MM.1S (cell line): Measurements from ENCODE around the gene STEAP2.

Experiments
- DNase-seq: peaks from one replicate; pipeline ENCODE4 v3.0.0-alpha.2; 2015
- H2AFZ ChIP-seq: fragments of 300-600 bp; sonication (generic); 2 replicates; pipeline ENCODE4 v1.6.0; 2016; ENCODE audit warnings: antibody characterized with exemption, low read length
- H3F3A ChIP-seq: fragments of 300-600 bp; sonication (generic); 2 replicates; pipeline ENCODE4 v1.6.1; 2016; ENCODE audit warnings: mild to moderate bottlenecking, antibody characterized with exemption, low read length, moderate library complexity, mixed read lengths; ENCODE audit not compliant: insufficient read depth
- H3K27ac ChIP-seq: fragments of 300-600 bp; sonication (generic); 2 replicates; pipeline ENCODE4 v1.5.1; 2016; ENCODE audit warnings: mild to moderate bottlenecking, low read length
- H3K27me3 ChIP-seq: fragments of 300-600 bp; sonication (generic); replicated peaks from 2 replicates; pipeline ENCODE4 v1.6.0; 2016; ENCODE audit warnings: low read length; ENCODE audit not compliant: insufficient read depth
- H3K36me3 ChIP-seq: fragments of 300-600 bp; sonication (generic); replicated peaks from 2 replicates; pipeline ENCODE4 v1.6.1; 2016; ENCODE audit warnings: mild to moderate bottlenecking, low read length, mixed read lengths; ENCODE audit not compliant: insufficient read depth
- H3K4me1 ChIP-seq: fragments of 300-600 bp; sonication (generic); 2 replicates; pipeline ENCODE4 v1.6.1; 2016; ENCODE audit warnings: low read length, mixed read lengths
- H3K4me2 ChIP-seq: fragments of 300-600 bp; sonication (generic); 2 replicates; pipeline ENCODE4 v1.6.0; 2016; ENCODE audit warnings: low read depth, low read length
- H3K4me3 ChIP-seq: fragments of 300-600 bp; sonication (generic); 2 replicates; pipeline ENCODE4 v1.5.1; 2016; ENCODE audit warnings: low read length, mixed read lengths
- H3K79me2 ChIP-seq: fragments of 300-600 bp; sonication (generic); 2 replicates; pipeline ENCODE4 v1.6.1; 2016; ENCODE audit warnings: mixed run types, low read length, mixed read lengths
- H3K9ac ChIP-seq: fragments of 300-600 bp; sonication (generic); 2 replicates; pipeline ENCODE4 v1.6.1; 2016; ENCODE audit warnings: low read length, mixed read lengths
- H3K9me2 ChIP-seq: fragments of 300-600 bp; sonication (generic); replicated peaks from 2 replicates; pipeline ENCODE4 v1.6.1; 2016; ENCODE audit warnings: mild to moderate bottlenecking, low read length, mixed read lengths; ENCODE audit not compliant: insufficient read depth
- H3K9me3 ChIP-seq: fragments of 300-600 bp; sonication (generic); replicated peaks from 2 replicates; pipeline ENCODE4 v1.6.1; 2016; ENCODE audit warnings: mild to moderate bottlenecking, low read length, mixed read lengths; ENCODE audit not compliant: insufficient read depth
- H4K20me1 ChIP-seq: fragments of 300-600 bp; sonication (generic); 2 replicates; pipeline ENCODE4 v1.6.1; 2016; ENCODE audit warnings: mild to moderate bottlenecking, low read length, moderate library complexity, mixed read lengths; ENCODE audit not compliant: insufficient read depth
- EZH2 ChIP-seq: fragments of 300-600 bp; sonication (generic); optimal IDR thresholded peaks from 2 replicates; pipeline ENCODE3; 2017; ENCODE audit warnings: low read depth, mild to moderate bottlenecking, antibody characterized with exemption, low read length, mixed read lengths
- EZH2phosphoT487 ChIP-seq: fragments of 300-600 bp; sonication (generic); IDR thresholded peaks from 2 replicates; pipeline ENCODE4 v1.6.1; 2018; ENCODE audit warnings: antibody characterized with exemption, low read length
- TF ChIP-seq, protein P1 (sequence below): fragments of 300-600 bp; sonication (generic); IDR thresholded peaks from 2 replicates; pipeline ENCODE4 v1.5.1; 2016; ENCODE audit warnings: antibody characterized with exemption, low read length, mixed read lengths

The STEAP2 gene

DNA sequence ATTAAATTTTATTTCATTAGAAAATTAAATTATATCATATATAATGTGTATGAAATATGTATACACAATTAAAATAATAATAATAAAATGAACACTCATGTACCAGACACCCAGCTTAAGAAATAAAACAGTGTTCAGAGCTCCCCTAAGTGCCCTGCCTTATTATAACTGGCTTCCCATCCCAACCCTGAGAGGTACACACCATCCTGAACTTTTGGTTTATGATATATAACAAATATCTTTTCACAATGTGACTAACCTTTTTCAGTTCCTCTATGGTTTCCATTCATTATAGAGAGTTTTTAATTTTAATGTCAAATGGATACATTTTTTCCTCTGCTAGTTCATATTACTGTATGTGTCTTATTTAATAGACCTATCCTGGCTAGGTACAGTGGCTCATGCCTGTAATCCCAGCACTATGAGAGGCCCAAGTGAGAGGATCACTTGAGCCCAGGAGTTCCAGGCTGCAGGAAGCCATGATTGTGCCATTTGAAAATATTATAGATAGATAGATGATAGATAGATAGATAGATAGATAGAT, 24.0 kb upstream of the STEAP2 start:
- Histone ChIP-seq H3K27me3 (no peaks in the 10 kb centered on the region), H3K4me3 (no peak overlapping the region), H3K79me2 (no peaks in the 10 kb centered on the region), H4K20me1 (no peaks in the 10 kb centered on the region), H3K36me3 (no peaks in the 10 kb centered on the region), H3F3A (no peaks in the 10 kb centered on the region), H2AFZ (no peak overlapping the region), H3K4me2 (no peak overlapping the region), H3K9ac (no peak overlapping the region), H3K9me2 (no peaks in the 10 kb centered on the region), H3K27ac (no peak overlapping the region), H3K4me1 (no peaks in the 10 kb centered on the region), H3K9me3 (no peaks in the 10 kb centered on the region)
- TF ChIP-seq EZH2phosphoT487 (no peak), EZH2 (no peak)
- TF ChIP-seq, protein P1, sequence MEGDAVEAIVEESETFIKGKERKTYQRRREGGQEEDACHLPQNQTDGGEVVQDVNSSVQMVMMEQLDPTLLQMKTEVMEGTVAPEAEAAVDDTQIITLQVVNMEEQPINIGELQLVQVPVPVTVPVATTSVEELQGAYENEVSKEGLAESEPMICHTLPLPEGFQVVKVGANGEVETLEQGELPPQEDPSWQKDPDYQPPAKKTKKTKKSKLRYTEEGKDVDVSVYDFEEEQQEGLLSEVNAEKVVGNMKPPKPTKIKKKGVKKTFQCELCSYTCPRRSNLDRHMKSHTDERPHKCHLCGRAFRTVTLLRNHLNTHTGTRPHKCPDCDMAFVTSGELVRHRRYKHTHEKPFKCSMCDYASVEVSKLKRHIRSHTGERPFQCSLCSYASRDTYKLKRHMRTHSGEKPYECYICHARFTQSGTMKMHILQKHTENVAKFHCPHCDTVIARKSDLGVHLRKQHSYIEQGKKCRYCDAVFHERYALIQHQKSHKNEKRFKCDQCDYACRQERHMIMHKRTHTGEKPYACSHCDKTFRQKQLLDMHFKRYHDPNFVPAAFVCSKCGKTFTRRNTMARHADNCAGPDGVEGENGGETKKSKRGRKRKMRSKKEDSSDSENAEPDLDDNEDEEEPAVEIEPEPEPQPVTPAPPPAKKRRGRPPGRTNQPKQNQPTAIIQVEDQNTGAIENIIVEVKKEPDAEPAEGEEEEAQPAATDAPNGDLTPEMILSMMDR: no peak
- DNase-seq: no peak

DNA sequence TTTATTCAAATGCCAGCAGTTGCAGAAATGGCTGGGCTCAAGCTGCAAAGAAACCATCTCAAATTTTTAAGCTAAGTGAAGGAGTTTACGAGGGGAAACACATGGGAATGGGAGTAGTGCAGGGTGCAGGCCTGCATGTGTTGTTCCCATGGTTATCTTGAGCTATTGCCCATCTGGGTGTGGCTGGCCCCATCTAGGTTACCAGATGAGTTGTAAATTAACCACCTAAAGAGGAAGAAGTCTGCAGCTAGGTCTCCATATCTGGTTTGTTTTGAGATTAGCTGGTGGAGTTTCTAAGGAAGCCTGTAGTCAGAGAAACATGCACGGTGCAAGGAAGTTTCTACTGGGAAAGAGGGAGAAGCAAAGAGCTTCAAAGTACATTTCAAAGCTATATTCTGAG, 23.3 kb upstream of the STEAP2 start:
- Histone ChIP-seq H3K27me3 (no peaks in the 10 kb centered on the region), H2AFZ (no peak overlapping the region), H3K9me2 (no peaks in the 10 kb centered on the region), H3K9me3 (no peaks in the 10 kb centered on the region), H3K4me1 (0 out of 2 replicates have a peak, but pooled peaks cover 4% of the 10 kb centered on the region), H3K27ac (no peak overlapping the region), H4K20me1 (no peaks in the 10 kb centered on the region), H3K36me3 (no peaks in the 10 kb centered on the region), H3K79me2 (no peaks in the 10 kb centered on the region), H3K4me3 (no peak overlapping the region), H3K4me2 (no peak overlapping the region), H3F3A (no peaks in the 10 kb centered on the region), H3K9ac (no peak overlapping the region)
- DNase-seq: no peak
- TF ChIP-seq EZH2 (no peak), EZH2phosphoT487 (no peak)
- TF ChIP-seq, protein P1: no peak

DNA sequence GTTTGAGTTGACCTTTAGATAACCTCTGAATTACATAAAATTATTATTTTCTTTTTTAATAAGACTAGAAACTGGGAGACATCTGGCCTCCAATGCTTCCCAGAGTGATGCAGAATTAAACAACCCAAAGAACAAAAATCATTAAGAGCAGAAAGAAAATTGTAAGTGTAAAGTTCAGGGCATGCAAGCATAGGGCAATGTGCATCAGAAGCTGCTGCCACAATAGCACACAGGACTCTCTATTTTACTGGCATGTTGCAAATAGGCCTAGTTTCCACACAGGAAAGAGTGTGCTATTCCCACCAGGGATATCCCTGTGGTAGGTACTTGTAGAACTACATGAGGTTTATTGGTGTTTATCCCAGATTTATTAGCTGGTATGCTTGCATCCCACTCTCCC, 20.5 kb upstream of the STEAP2 start:
- Histone ChIP-seq H4K20me1 (no peaks in the 10 kb centered on the region), H3K9ac (no peak overlapping the region), H3K9me3 (no peaks in the 10 kb centered on the region), H3K4me1 (0 out of 2 replicates have a peak, but pooled peaks cover 7% of the 10 kb centered on the region), H3F3A (no peaks in the 10 kb centered on the region), H3K9me2 (no peaks in the 10 kb centered on the region), H3K27ac (no peak overlapping the region), H2AFZ (no peak overlapping the region), H3K4me2 (no peak overlapping the region), H3K4me3 (no peak overlapping the region), H3K27me3 (no peaks in the 10 kb centered on the region), H3K36me3 (no peaks in the 10 kb centered on the region), H3K79me2 (no peaks in the 10 kb centered on the region)
- DNase-seq: no peak
- no peak for TF ChIP-seq EZH2phosphoT487
- TF ChIP-seq, protein P1: no peak
- TF ChIP-seq EZH2: no peak
